Activated B cell treated with CpG ODN at 0.5 μM for 24 hours (primary cell): ENCODE measurements around the gene ADGRA1. TPM values are rescaled to one million over a fixed set of nuclear protein-coding genes. Genes with fewer than 3 reads are reported as not detected.

Source experiments
- ATAC-seq: fragments of 200-7000 bp; cut with Tn5 transposase; one replicate; pipeline ENCODE4 v1.10.0; 2021; ENCODE audit warnings: low read depth, mild to moderate bottlenecking, moderate library complexity
- CTCF ChIA-PET: fragments of 350-600 bp; sonication (Branson Sonifier 250); formaldehyde crosslinking; loops from one replicate; lab custom pipeline; 2021; ENCODE audit warnings: antibody characterized with exemption; lab: Charles Lee
- POLR2A ChIA-PET: fragments of 350-600 bp; sonication (Branson Sonifier 250); formaldehyde crosslinking; loops from one replicate; lab custom pipeline; 2021; ENCODE audit warnings: antibody characterized with exemption; lab: Charles Lee
- DNase-seq: peaks from one replicate; pipeline ENCODE4 v3.0.0; 2022
- H3K27ac Mint-ChIP-seq: one replicate; pipeline ENCODE4 v1.8.0; 2020; ENCODE audit warnings: mixed read lengths
- H3K27me3 Mint-ChIP-seq: one replicate; pipeline ENCODE4 v1.8.0; 2021; ENCODE audit warnings: mixed read lengths
- H3K36me3 Mint-ChIP-seq: one replicate; pipeline ENCODE4 v1.8.0; 2021; ENCODE audit warnings: low read depth, mixed read lengths
- H3K4me1 Mint-ChIP-seq: one replicate; pipeline ENCODE4 v1.8.0; 2021; ENCODE audit warnings: mixed read lengths
- H3K4me3 Mint-ChIP-seq: one replicate; pipeline ENCODE4 v1.8.0; 2020; ENCODE audit warnings: mild to moderate bottlenecking, mixed read lengths
- H3K9me3 Mint-ChIP-seq: one replicate; pipeline ENCODE4 v1.8.0; 2020; ENCODE audit warnings: mixed read lengths
- intact Hi-C: fragments of 100-400 bp; cut with micrococcal nuclease; formaldehyde crosslinking; loops from one replicate; pipeline ENCODE4 v1.15.1; 2024
- total RNA-seq: library from RNA; stranded (reverse); gene quantifications from 2 replicates; pipeline ENCODE4 v1.2.3, GENCODE V29; 2022
- TF ChIP-seq, protein P1 (sequence below): fragments of 200-600 bp; IDR thresholded peaks from one replicate; pipeline ENCODE4 v1.8.0; 2022; ENCODE audit warnings: antibody characterized with exemption, mild to moderate bottlenecking

Gene ADGRA1
- total RNA-seq, 1 donor from 2014 or later = not detected

DNA sequence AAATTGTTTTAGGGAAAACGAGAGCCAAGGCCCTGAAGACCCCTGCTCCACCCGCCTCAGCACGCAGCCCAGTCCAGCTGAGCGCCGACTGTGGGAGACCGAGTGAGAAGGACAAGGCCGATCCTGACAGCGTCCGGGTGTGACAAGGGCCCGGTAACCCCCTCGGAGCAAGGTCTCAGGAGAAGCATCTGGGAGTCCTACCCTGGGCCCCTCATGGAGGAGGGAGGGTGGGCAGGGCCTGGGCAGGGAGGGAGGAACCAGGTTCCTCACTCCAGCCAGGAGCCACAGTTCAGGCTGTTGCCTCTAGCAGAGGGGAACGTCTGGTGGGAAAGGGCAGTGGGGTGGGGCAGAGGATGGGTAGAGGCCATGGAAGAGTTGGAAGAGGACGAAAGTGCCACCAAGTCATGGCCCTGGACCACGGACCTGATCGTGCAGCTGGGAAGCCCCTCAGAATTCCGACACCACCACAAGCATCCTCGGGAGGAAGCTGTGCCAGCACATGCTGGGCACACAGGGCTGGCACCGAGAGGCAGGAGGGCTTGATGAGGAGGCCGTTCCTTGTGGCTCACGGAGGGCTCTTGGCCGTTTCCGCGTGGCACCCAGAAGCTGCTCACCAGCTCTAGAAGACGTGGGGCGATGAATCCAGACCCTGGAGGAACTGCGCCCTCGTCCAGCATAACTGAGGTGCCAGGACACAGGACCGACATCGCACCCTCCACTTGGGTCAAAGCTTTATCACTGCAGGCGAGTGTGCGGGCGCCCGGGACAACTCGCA, 70.1 kb downstream of the ADGRA1 start:
- no peaks in the 10 kb centered on the region for H3K9me3 Mint-ChIP-seq
- no peak for ATAC-seq
- H3K27ac Mint-ChIP-seq = no peak overlapping the region
- no peak for DNase-seq
- ChIA-PET POLR2A (interaction anchor here (0.6 to 0.7 kb wide), 2 partner anchors 80 to 631 kb away, joined by 3 to 9 read pairs; no protein-coding TSS in a partner anchor), CTCF (no interaction called here)
- H3K36me3 Mint-ChIP-seq = no peaks in the 10 kb centered on the region
- H3K4me3 Mint-ChIP-seq = no peak overlapping the region
- H3K4me1 Mint-ChIP-seq = peaks cover 4% of the 10 kb centered on the region
- peaks cover 9% of the 10 kb centered on the region for H3K27me3 Mint-ChIP-seq
- TF ChIP-seq, protein P1, sequence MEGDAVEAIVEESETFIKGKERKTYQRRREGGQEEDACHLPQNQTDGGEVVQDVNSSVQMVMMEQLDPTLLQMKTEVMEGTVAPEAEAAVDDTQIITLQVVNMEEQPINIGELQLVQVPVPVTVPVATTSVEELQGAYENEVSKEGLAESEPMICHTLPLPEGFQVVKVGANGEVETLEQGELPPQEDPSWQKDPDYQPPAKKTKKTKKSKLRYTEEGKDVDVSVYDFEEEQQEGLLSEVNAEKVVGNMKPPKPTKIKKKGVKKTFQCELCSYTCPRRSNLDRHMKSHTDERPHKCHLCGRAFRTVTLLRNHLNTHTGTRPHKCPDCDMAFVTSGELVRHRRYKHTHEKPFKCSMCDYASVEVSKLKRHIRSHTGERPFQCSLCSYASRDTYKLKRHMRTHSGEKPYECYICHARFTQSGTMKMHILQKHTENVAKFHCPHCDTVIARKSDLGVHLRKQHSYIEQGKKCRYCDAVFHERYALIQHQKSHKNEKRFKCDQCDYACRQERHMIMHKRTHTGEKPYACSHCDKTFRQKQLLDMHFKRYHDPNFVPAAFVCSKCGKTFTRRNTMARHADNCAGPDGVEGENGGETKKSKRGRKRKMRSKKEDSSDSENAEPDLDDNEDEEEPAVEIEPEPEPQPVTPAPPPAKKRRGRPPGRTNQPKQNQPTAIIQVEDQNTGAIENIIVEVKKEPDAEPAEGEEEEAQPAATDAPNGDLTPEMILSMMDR = no peak
- intact Hi-C loops = no loop called here

DNA sequence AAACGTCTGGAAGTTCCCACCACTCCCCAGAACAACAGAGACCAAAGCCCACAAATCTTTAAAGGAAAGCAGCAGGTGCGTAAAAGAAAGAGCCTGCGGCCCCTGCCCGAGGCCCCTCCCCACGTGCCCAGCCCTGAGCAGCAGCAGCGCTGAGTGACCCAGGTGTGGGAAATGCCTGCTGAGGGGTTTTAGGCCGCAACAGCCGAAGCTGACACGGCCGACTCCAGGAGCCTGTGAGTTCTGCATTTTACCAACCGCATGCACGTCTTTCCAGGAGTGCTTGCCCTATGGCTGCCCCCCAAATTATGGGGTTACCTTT, 70.7 kb downstream of the ADGRA1 start:
- intact Hi-C loops = no loop called here
- H3K4me1 Mint-ChIP-seq = peaks cover 4% of the 10 kb centered on the region
- no peak overlapping the region for H3K27ac Mint-ChIP-seq
- no peak overlapping the region for H3K4me3 Mint-ChIP-seq
- ATAC-seq (no peak), DNase-seq (no peak)
- H3K27me3 Mint-ChIP-seq = peaks cover 15% of the 10 kb centered on the region
- TF ChIP-seq, protein P1 = no peak
- ChIA-PET CTCF (no interaction called here), POLR2A (interaction anchor here (0.7 kb wide), 1 partner anchor 80 kb away, joined by 3 read pairs; no protein-coding TSS in a partner anchor)
- H3K9me3 Mint-ChIP-seq = no peaks in the 10 kb centered on the region
- no peaks in the 10 kb centered on the region for H3K36me3 Mint-ChIP-seq

DNA sequence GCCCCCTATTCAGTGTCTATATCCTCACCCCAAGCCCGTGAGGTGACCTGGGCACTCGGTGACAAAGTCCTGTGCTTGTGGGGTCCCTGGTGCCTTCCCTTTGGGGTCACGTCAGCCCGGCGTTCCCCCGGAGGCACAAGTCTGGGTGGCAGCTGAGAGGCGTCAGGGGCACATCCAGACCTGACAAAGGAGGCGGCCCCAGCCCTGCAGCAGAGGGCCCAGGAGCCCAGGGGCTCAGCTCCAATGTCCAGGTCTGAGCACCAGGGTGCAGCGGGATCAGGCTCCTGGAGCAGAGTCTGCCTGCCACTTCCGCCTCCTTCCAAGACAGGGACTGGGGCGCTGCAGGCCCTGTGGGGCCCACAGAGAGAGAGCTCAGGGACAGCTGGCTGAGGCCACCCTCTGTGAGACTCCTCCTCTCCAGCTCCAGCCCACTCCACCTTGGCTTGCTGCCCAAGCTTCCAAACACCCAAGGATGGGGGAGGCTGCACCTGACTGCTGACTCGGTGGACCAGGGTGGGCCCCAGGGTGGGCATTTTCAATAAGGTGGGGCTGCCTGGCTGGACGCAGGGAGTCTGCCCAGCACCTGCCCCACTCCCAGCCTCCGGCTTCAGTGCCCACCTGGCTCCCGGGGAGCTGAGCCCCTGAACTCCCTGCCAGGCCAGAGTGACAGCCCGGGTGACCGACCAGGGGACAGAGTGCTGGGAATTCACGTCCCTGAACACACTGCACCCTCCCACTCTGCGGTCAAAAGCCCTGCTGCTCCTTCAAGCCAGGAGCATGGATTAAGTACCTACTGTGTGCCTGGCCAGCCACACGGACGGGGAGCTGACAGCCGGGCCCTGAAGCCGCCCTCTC, 71.3 kb downstream of the ADGRA1 start:
- Mint-ChIP-seq H3K36me3 (no peaks in the 10 kb centered on the region), H3K4me3 (no peak overlapping the region), H3K27ac (no peak overlapping the region), H3K27me3 (peaks cover 17% of the 10 kb centered on the region), H3K4me1 (peaks cover 4% of the 10 kb centered on the region), H3K9me3 (no peaks in the 10 kb centered on the region)
- intact Hi-C loops = no loop called here
- ATAC-seq = no peak
- POLR2A ChIA-PET = no interaction called here
- TF ChIP-seq, protein P1 = no peak
- CTCF ChIA-PET = no interaction called here
- DNase-seq = no peak

DNA sequence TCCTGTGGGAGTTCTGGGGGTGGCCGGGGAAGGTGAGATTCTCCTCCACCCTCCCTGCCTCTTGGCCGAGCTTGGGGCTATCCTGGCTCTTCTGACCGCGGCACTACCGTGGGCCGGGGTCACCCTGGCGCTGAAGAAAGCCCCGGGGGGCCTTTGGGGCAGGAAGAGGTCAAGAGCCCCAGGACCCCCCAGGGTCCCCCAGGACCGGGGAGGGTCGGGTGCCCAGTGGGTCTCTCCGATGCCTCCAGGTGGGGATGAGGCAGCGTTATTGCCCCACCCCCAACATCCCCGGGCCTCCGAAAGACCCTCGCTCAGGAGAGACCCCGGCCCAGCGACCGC, 71.9 kb downstream of the ADGRA1 start:
- no peak overlapping the region for H3K4me3 Mint-ChIP-seq
- DNase-seq = no peak
- peaks cover 4% of the 10 kb centered on the region for H3K4me1 Mint-ChIP-seq
- H3K27ac Mint-ChIP-seq = no peak overlapping the region
- ChIA-PET CTCF (no interaction called here), POLR2A (no interaction called here)
- no peaks in the 10 kb centered on the region for H3K9me3 Mint-ChIP-seq
- H3K27me3 Mint-ChIP-seq = peaks cover 17% of the 10 kb centered on the region
- TF ChIP-seq, protein P1 = no peak
- intact Hi-C loops = no loop called here
- no peak for ATAC-seq
- H3K36me3 Mint-ChIP-seq = no peaks in the 10 kb centered on the region
